NCI-H1092 treated with DMSO at 0.1 percent for 48 hours (cell line): ENCODE measurements around the gene EVA1C.
"Not testable (repeated sequence)": the region's sequence is repeated elsewhere in the genome, so short reads cannot be mapped to it uniquely, and the experiment has no call there.

ENCODE experiments used
- DNase-seq: peaks from one replicate; lab custom pipeline; 2025; lab: John Stamatoyannopoulos, UW

EVA1C gene

GRCh38 chr21:32412162-32413014, at the start of gene EVA1C:
Gene EVA1C (plus strand): TSS chr21:32412706. CDS start chr21:32412854, 148 bp downstream.
- DNase-seq, result no peak

DNA sequence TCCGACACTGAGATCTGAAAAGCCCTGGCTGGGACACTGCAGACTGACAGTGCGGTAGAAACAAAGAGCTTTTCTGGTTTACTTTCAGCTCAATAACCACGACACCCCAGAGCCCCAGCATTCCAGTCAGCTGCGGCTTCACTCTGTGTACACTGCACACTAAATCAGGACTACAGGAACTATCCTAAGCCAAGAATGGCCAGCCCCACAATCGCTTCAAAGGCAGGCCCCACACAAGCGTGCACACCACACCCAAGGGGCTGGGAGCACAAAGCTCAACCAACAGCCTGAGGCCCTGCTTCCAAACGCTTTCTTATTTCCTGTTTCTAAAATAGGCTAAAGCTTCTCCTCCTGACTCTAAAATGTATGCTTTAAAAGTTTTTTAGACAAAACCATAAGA, 48.1 kb upstream of the EVA1C start:
- DNase-seq, result no peak

GRCh38 chr21:32364796-32365195, 47.7 kb upstream of the EVA1C start:
- no peak for DNase-seq

DNA sequence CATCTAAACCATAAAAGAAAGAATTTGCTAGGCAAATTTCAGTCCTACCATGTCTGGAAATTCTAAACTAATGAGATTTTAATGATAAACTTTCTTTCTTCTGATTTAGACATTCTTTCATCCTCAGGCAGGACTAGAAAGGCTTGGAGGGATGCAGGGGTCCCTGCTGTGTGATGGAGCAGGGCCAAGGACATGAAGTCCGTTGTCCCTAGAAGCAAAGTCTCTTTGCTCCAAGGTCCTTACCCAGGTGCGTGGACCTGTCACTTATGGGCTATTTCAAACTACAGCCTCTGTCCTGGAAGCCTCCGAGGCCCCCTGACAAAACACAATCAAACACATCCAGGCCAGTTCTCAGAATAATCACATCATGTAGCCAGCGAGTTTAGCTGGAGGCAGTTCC, 46.3 kb upstream of the EVA1C start:
- no peak for DNase-seq

GRCh38 chr21:32367158-32367557, 45.3 kb upstream of the EVA1C start:
- DNase-seq, result no peak

DNA sequence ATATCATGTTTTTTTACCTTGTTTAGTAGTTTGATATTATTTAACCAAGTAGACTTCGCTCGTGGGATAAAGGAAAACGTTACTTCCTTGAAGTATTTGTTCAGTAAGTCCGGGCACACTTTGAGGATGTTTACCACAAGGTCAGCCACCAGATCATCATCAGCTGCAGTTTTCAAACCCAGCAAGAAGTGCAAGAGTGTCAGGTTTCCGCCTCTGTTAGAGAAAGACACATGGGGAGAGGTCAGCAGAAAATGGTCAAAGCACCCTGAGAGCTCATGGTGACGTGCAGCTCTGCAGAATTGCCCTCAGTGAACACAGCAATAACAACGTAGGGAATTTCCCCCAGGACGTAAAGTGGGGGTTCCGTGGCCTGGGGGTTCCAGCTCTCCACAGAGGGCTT, 44.1 kb upstream of the EVA1C start:
- DNase-seq, result no peak

DNA sequence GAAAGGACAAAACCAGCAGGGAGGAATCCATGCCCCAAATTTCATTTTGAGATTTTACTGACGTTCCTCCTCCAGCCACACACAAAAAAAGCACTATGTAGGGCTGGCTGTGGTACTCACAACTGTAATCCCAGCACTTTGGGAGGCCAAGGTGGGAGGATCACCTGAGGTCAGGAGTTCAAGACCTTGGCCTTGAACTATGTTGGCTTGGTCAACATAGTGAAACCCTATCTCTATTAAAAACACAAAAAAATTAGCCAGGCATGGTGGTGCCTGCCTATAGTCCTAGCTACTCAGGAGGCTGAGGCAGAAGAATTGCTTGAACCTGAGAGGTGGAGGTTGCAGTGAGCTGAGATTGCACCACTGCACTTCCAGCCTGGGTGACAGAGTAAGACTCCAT, 43.5 kb upstream of the EVA1C start:
- DNase-seq, result not testable (repeated sequence)

GRCh38 chr21:32370998-32371766, 41.3 kb upstream of the EVA1C start:
- DNase-seq, result no peak

DNA sequence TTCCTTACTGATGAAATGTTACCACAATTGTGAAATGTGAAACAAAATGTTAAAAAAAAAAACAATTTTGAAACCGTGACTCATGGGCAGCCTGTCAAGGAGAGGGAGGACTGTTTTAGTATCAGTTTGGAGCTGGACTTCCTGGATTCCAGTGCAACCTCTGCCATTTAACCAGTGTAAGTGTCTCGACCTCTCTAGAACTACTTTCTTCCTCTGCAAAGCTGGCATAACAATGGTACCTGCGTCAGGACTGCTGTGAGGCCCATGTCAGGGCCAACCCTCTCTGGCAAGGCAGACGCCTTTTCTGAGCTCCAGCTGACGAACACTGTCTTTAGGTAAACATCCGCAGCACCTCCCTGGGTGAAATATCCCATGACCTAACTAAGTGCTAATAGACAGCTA, 40.6 kb upstream of the EVA1C start:
- no peak for DNase-seq

- no peak for DNase-seq
Observed at GRCh38 chr21:32372755-32373154, 39.8 kb upstream of the EVA1C start.

DNA sequence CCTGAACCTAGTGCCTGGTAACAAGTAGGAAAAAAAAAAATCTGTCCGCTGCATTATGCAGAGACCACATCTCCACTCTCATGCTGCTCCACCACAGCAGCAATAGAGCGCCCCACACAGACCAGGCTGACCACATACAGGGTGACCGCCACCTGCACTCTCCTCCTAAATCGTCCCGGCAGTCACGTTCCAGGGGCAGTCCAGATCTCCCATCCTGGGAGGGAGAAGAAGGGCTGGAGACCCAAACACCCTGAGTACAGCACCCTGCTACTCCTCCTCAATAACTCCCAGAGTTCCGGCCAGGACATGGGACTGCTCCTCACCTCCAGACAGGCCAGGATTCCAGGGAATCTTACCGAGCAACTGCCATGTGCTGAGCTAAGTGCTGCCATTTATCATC, 35.0 kb upstream of the EVA1C start:
- DNase-seq, result no peak

GRCh38 chr21:32377991-32378390, 34.5 kb upstream of the EVA1C start:
- no peak for DNase-seq

DNA sequence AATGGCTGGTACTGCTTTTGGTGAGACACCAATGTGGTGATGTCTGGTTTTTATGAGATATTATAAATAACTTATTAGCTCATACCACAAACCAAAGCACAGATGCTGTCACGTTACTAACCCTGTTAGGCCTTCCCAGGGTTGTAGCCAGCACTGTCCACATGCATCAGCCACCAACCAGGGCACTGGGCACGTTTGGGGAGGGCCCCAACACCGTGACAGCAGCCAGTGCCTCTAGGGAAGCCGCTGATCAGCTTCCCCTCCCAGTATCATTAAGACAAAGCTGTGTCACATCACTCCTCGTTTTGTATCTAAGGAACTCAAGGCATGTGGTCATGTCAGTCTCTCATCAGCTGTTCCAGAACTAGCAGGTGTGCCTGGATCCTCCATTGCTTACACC, 33.5 kb upstream of the EVA1C start:
- DNase-seq, result no peak

GRCh38 chr21:32380940-32381339, 31.6 kb upstream of the EVA1C start:
- DNase-seq, result no peak

- DNase-seq, result no peak
Observed at GRCh38 chr21:32381571-32381970, 30.9 kb upstream of the EVA1C start.

DNA sequence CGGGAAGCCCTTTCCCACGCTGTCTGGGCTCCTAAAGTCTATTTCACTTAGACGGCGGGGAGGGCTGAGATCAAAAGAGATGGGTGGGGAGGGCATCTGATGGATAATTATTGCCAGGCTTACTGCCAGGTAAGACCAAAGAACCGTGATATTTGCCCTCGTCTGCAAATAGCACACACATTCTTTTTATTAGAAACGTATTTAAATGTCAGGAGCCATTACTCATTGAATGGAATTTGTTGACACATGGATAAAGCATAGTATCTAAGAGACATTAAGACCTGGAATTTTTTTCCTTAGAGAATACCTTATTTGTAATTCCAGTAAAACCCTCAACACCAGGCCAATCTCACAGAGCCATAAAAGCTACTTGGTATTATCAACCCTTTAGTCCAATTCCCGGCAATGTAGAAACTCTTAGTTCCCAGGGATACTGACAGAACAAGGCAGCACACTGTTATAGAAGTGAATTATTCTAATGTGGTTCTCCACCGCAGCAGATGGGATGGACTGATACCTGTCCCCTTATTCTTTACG, 30.3 kb upstream of the EVA1C start:
- DNase-seq, result peak; percentile 24

DNA sequence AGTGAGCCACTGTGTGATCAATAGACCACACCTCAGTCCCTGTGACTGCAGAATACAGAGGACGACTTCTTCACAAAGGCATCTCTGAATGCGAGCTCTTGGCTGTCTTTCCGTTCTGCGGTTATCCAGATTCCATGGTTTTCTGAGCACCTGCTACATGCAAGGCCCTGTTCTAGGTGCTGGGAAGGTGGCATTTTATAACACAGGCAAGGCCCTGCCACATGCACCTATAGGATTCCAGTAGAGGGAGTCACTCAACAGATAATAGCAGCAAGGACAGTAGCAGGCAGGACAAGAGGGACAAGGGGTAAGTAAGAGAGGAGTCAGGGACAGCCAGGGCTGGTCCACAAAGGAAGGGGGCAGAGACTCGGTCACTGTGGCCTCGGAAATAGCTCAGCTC, 28.7 kb upstream of the EVA1C start:
- no peak for DNase-seq

GRCh38 chr21:32386195-32386870, 26.2 kb upstream of the EVA1C start:
- no peak for DNase-seq

- DNase-seq, result no peak
Observed at GRCh38 chr21:32387151-32387550, 25.4 kb upstream of the EVA1C start.

- DNase-seq, result no peak
Observed at GRCh38 chr21:32388306-32388705, 24.2 kb upstream of the EVA1C start.

DNA sequence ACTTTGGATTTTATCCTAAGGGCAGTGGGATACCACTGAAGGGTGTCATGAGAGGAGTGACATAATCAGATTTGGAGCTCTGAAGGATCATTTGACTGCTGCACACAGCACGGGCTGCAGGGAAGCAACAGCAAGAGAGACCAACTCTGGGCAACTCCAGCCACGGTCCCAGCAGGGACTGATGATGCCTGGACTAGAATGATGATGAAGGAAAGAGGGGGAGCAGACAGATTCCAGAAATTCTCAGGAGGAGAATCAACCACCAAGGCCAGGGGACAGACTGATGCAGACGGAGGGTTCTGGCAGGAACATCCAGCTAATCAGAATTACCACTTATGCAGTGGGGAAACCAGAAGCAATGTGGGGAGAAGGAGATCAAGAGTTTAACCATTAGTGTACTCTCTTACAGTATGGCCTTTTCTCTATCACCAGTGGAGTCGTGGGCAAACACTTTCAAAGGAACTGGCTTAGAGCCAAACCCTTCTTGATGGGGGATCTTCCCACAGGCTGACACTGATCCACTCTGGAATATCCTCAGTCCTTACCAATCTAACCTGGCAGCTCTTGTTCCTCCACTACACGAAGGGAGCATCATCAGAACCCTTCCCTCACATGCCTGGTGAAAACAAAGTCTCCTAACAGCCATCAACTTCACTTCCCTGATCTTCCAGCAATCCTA, 23.0 kb upstream of the EVA1C start:
- DNase-seq, result no peak
